Activated CD8-positive, alpha-beta T cell treated with anti-CD3 and anti-CD28 coated beads for 36 hours (primary cell): Measurements from ENCODE around the gene TFCP2L1. TPM values are rescaled to one million over a fixed set of nuclear protein-coding genes. Genes with fewer than 3 reads are reported as not detected.

Experiments used
- ATAC-seq: fragments of 200-7000 bp; cut with Tn5 transposase; one replicate; pipeline ENCODE4 v1.10.0; 2021; ENCODE audit warnings: mild to moderate bottlenecking, moderate library complexity
- CTCF ChIA-PET: fragments of 350-600 bp; sonication (Branson Sonifier 250); formaldehyde crosslinking; loops from one replicate; lab custom pipeline; 2021; ENCODE audit warnings: antibody characterized with exemption; lab: Charles Lee
- POLR2A ChIA-PET: fragments of 350-600 bp; sonication (Branson Sonifier 250); formaldehyde crosslinking; loops from one replicate; lab custom pipeline; 2021; ENCODE audit warnings: antibody characterized with exemption; lab: Charles Lee
- DNase-seq: peaks from one replicate; pipeline ENCODE4 v3.0.0-alpha.2; 2020
- H3K27ac Mint-ChIP-seq: one replicate; pipeline ENCODE4 v1.8.0; 2021; ENCODE audit warnings: mild to moderate bottlenecking, mixed read lengths
- H3K27me3 Mint-ChIP-seq: one replicate; pipeline ENCODE4 v1.8.0; 2021; ENCODE audit warnings: mixed read lengths
- H3K36me3 Mint-ChIP-seq: one replicate; pipeline ENCODE4 v1.8.0; 2021; ENCODE audit warnings: low read depth, mixed read lengths
- H3K4me1 Mint-ChIP-seq: one replicate; pipeline ENCODE4 v1.8.0; 2021; ENCODE audit warnings: low read depth, mixed read lengths
- H3K4me3 Mint-ChIP-seq: one replicate; pipeline ENCODE4 v1.8.0; 2021; ENCODE audit warnings: mild to moderate bottlenecking, moderate library complexity, mixed read lengths
- H3K9me3 Mint-ChIP-seq: one replicate; pipeline ENCODE4 v1.8.0; 2021; ENCODE audit warnings: mixed read lengths
- CTCF ChIP-seq: fragments of 200-600 bp; IDR thresholded peaks from one replicate; pipeline ENCODE4 v1.8.0; 2022; ENCODE audit warnings: antibody characterized with exemption, mild to moderate bottlenecking
- intact Hi-C: fragments of 100-400 bp; cut with micrococcal nuclease; formaldehyde crosslinking; loops from one replicate; pipeline ENCODE4 v1.10.0; 2022
- total RNA-seq, 2 experiments: library from RNA; stranded (reverse); gene quantifications; one replicate each; pipeline ENCODE4 v1.2.3, GENCODE V29; 2021

TFCP2L1 gene
- total RNA-seq, 2 experiments from 2014 or later: 0.04 TPM; not detected in 1

GRCh38 chr2:121167411-121167810 is 117.6 kb downstream of the TFCP2L1 start:
- Mint-ChIP-seq H3K36me3 (no peaks in the 10 kb centered on the region), H3K4me1 (no peaks in the 10 kb centered on the region), H3K9me3 (peaks cover 19% of the 10 kb centered on the region), H3K4me3 (no peak overlapping the region), H3K27me3 (peaks cover 8% of the 10 kb centered on the region), H3K27ac (no peak overlapping the region)
- DNase-seq: no peak
- no peak for TF ChIP-seq CTCF
- CTCF ChIA-PET: no interaction called here
- POLR2A ChIA-PET: no interaction called here
- intact Hi-C loops: no loop called here
- no peak for ATAC-seq

Other genes starting within 250 kb of the TFCP2L1 start
- not detected for gene RNU4ATAC, start 245.7 kb upstream of the TFCP2L1 start, total RNA-seq